Lung microvascular endothelial cell (primary cell): ENCODE results near the gene ASIC4. TPM values are rescaled to one million over a fixed set of nuclear protein-coding genes. Genes with fewer than 3 reads are reported as not detected.

Source experiments
- DNase-seq, 2 donors: peaks; one replicate each; pipeline versions ENCODE4 v3.0.0 to v3.0.0-alpha.2; 2010; ENCODE audit warnings: low read depth in 2 of 2
- total RNA-seq: library from RNA; depleted of rRNA; stranded (reverse); fragments of >200 nt; gene quantifications from 2 replicates; pipeline ENCODE4 v1.2.1, GENCODE V29; 2014

Gene ASIC4
- total RNA-seq, 1 donor from 2014 or later: not detected

- no peak for DNase-seq
Measured at GRCh38 chr2:219514836-219515235, 554 bp downstream of the ASIC4 start.

DNA sequence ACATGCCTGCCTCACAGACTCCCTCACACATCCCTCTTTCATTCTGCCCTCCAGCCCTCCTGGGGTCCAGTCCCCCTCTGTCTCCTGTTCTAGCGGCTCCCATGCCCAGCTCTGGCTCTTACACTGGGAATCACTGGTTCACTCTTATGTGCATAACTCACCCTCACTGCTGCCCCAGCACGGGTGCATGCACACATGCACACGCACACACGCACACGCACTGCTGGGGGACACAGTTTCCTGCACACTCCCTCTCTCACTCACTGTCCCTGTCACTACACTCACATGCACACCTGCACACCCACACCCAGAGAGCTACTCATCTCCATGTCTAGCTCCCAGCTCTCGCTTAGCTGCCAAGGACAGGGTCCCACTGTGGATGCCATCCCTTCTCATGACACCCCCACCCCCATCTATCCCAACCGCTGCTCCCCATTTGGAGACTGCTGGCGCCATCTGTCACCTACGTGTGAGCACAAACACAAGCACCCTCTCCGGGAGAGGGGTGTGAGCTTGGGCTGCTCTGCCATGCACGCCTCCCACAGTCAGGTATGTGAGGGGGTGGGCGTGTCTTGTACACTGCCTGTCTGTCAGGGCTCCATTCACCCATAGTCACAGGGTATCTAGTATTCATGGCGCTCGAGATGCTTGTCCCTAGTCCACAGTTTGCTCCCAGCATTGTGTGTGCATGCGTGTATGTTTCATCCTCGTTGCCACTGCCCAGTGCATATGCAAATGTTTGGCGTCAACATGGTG is 1.8 kb downstream of the ASIC4 start:
- DNase-seq: no peak

GRCh38 chr2:219516888-219517287 is 2.6 kb downstream of the ASIC4 start:
- no peak for DNase-seq

DNA sequence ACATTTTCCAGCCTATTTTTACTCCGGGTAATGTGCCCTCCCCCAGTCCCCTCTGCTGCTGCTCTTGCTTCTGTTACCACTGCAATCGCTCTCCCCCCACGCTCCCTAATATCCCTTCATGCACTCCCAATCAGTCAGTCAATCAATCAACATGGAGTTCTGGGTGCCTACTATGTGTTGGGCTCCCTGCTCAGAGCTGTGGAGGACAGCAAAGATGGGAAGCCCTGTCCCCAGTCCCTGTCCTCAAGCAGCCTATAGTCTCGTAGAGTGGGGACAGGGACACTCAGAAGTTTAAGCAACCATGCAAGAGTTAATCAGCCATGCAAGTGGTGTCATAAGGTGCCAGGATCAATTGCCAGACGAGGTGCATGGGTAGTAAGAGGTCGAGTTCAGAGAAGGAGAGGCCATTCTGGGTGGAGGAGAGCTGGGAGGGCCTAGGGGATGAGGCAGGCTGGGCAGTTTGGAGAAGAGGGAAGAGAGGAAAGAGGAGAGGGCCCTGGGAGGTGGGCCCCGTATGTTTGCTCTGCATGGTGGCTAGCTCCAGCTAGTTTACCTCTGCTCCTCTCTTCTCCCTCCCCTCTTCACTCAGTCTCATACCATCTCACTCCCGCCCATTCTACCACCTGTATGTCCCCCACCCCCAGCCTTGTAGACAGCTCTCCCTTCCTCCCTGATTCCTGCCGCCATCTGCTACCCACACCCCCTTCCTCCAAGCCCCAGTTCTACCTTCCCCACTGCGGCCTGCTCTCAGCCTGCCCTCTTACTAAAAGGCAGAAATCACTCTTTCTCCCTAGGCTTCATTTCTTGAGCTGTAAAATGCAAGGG is 3.9 kb downstream of the ASIC4 start:
- no peak for DNase-seq

DNA sequence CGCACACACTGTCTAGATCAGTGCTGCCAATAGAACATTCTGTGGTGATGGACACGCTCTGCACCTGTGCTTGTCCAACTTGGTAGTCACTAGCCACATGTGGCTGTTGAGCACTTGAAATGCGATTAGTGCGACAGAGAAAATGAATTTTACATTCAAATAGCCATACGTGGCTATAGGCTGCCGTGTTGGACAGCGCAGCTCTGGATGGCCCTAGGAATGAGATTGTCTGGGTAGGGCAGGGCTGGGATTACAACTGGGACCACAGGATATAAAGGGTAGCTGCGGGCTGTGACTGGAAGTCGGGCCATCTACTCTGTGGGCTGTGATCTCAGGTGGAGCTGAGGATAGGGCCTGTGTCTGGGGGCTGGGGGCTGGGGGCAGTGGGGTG is 5.2 kb downstream of the ASIC4 start:
- no peak for DNase-seq

- no peak for DNase-seq
Measured at GRCh38 chr2:219520079-219520478, 5.8 kb downstream of the ASIC4 start.

GRCh38 chr2:219521066-219521880 is 7.0 kb downstream of the ASIC4 start:
- DNase-seq: peak; percentile 9 to 22

DNA sequence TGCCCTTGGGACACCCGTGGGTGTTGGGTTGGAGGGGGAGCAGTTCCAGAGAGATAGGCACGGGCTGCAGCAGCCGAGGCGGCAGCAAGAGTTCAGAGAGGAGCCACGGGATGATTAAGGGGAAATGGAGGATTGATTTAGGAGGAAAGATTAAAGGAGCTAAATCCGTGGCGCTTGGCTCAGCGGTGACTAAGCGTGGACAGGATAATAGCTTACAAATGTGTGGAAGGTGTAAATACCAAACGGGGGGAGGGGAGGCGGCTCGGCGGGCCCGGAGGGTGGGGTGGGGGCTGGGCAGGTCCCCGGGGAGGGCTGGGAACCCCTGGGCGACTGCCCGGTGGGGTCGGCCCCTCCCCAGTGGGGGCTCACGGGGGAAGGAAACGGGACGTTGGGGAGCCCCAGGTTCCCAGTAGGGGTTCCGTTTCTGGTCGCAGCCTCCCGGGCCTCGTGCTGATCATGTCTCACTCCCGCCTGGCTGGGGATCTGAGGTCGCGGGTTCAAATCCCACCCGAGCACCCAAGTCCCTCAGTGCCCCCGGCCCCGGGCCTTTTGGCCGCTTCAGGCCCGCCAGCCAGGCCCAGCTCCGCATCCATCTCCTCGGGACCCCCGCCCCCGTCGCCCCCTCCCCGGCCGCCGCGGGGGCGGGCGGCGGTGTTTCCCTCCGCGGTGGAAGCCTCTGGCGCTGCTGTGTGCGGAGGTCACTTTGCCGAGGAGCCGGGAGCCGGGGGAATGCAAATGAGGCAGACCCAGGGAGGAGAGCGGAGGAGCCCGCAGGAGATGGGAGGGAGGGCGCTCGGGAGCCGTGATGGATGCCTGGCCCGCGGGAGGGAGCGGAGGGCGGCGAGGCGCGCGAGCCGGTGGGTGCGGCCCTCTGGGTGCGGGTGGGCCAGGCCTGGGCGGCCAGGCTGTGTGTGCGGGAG is 8.1 kb downstream of the ASIC4 start:
- DNase-seq: peak in 1 of 2 donors; percentile 23

DNA sequence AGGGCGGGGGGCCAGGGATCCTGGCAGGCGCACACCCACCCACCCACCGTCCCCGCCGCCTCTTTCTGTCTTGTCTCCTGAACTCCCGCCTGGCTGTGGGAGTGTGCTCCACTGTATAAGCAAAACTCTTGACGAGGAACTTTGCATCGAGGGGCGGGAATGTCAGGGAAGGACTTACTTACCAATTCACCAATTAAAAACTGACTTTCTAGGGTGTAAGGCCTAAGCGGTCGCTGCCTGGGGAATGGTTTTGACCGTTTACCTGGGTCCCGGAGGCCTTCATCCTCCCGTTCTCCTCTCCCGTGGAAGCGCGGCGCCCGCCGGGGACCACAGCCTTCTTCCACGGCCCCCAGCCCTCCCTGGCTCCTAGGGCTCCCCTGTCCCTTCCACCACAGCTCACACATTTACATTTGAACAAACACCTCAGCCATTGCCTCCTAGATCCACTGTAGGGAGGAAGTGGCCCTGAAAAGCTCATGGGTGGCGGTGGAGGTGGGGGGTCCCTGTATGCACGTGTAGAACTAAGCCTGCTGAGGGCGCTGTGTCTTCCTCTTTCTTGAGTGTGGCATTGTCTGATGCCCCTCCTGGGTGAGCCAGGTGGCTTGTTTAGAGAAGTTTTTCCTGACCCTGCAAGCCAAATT is 8.9 kb downstream of the ASIC4 start:
- DNase-seq: no peak

- DNase-seq: no peak
Measured at GRCh38 chr2:219524817-219525216, 10.5 kb downstream of the ASIC4 start.

DNA sequence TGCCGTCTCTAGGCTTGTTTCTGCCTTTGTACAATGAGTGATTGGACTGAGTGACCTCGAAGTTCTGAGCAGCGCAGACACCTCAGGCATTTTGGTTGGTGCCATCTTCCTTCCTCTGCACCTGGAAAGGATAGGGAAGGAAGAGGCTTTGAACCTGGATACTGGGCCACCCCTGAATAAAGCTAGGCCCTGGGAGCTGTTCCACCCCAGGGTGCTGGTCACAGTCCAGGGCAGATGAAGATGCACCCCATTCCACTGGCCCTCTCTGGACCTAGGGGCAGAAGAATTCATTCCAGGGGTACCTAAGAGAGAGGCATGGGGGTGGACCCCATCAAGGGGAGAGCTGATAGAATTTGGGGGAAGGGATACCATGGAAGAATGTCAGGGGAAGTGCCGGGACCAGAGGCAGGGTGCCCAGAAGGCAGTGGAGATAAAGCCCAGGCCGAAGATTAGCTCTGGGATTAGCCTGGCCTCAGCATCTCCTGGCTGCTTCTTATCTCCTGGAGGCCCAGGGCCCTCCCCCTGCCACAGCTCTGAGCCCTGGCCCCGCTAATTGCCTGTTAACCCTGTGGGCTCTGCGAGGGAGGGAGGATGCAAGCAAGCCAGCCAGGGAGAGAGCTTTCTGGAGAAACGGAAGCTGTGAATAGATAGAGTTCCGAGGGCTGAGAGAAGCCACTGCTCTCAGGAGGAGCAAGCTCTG is 11.4 kb downstream of the ASIC4 start:
- no peak for DNase-seq

DNA sequence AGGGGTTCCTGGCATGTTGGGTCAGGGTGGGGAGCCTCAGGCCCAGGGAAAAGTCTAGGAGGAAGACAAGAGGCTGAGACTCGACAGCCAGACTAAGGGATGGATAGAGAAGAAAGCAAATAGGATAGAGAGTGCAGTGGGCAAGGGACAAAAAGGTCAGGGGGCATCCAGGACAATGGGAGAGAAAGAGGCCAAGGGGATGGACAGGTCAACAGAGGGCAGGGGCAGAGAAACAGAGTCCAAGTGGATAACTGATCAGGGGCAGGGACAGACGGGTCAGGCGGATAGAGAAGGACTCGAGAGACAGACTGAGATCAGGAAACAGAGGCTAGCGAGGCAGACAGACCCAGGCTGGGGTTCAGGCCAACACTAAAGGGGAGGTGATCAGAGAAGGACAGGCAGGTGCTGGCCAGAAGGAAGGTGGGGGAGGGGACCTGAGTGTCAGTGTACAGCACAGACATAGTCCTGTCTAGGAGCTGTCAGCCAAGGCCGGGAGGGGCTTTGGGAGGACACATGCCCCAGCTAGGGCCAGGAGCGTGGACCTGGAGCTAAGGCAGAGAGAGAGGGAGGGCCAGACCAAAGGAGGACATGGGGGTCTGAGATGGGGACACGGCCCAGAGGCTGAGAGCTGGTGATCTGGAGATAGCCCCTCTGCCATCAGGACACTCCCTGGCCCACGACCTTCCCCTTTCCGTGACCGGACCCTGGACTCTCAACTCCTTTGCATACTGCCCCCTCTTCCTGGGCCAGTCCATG is 12.2 kb downstream of the ASIC4 start:
- no peak for DNase-seq

- DNase-seq: no peak
Measured at GRCh38 chr2:219527076-219527394, 12.8 kb downstream of the ASIC4 start.

DNA sequence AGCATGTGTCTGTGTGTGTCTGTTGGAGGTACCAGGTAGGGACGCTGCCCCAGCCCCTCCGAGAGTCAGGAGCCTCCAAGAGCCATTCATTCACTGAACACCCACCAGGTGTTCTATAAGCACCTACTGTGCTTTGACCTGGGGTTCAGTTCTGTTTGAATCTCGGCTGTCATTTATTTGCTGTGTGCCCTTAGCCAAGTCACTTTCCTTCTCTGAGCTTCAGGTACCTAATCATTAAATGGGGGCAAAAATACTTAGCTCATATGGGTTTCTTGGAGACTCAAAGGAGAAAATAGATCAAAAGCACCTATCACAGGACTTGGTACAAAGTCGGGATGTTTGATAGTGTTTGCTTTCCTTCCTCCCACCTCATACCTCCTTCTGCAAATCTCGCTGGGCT is 13.2 kb downstream of the ASIC4 start:
- no peak for DNase-seq

GRCh38 chr2:219530048-219530963 is 16.0 kb downstream of the ASIC4 start:
- DNase-seq: peak; percentile 80 to 89

- DNase-seq: no peak
Measured at GRCh38 chr2:219531639-219532377, 17.5 kb downstream of the ASIC4 start.

DNA sequence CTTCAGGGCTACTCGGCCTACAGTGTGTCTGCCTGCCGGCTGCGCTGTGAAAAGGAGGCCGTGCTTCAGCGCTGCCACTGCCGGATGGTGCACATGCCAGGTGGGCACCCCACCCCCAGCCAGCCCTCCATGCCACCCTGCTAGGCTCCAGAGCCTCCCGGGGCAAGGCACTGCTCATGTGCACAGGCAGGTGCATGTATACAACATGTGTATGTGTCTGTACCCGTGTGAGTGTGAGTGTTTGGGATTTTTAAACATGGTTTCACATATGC is 18.0 kb downstream of the ASIC4 start:
- DNase-seq: no peak
